Osteoblast (primary cell): ENCODE measurements around the gene SFTPA2. TPM values are rescaled to one million over a fixed set of nuclear protein-coding genes. Genes with fewer than 3 reads are reported as not detected.
"Not testable (repeated sequence)": the region's sequence is repeated elsewhere in the genome, so short reads cannot be mapped to it uniquely, and the experiment has no call there.

Experiments
- DNase-seq: peaks from one replicate; pipeline ENCODE4 v3.0.0; 2011; ENCODE audit warnings: low spot score, mixed read lengths; ENCODE audit not compliant: insufficient read length; ENCODE audit errors: missing footprints
- H2AFZ ChIP-seq: 2 replicates; pipeline ENCODE4 v1.6.0; 2011; ENCODE audit warnings: mild to moderate bottlenecking, low read length
- H3K27ac ChIP-seq: 2 replicates; pipeline ENCODE4 v1.5.1; 2011; ENCODE audit warnings: mild to moderate bottlenecking, low read depth, low read length, moderate library complexity
- H3K27me3 ChIP-seq: 2 replicates; pipeline ENCODE4 v1.6.0; 2012; ENCODE audit warnings: mild to moderate bottlenecking, control low read depth, inconsistent platforms, low read length, moderate library complexity; ENCODE audit not compliant: insufficient read depth
- H3K36me3 ChIP-seq: 2 replicates; pipeline ENCODE4 v1.5.1; 2011; ENCODE audit warnings: mild to moderate bottlenecking, low read length, control low read depth, moderate library complexity; ENCODE audit not compliant: insufficient read depth
- H3K4me1 ChIP-seq: 2 replicates; pipeline ENCODE4 v1.5.1; 2011; ENCODE audit warnings: mild to moderate bottlenecking, low read length, control low read depth, moderate library complexity; ENCODE audit not compliant: insufficient read depth
- H3K4me2 ChIP-seq: 2 replicates; pipeline ENCODE4 v1.6.0; 2011; ENCODE audit warnings: mild to moderate bottlenecking, low read length; ENCODE audit not compliant: insufficient read depth
- H3K4me3 ChIP-seq: fragments of 200-600 bp; sonication (generic); 3 replicates; pipeline ENCODE4 v1.5.1; 2012; ENCODE audit warnings: mild to moderate bottlenecking, low read length, inconsistent platforms; ENCODE audit not compliant: insufficient read depth
- H3K79me2 ChIP-seq: 2 replicates; pipeline ENCODE4 v1.6.0; 2012; ENCODE audit warnings: mild to moderate bottlenecking, low read length, control low read depth, inconsistent platforms; ENCODE audit not compliant: insufficient read depth
- H3K9me3 ChIP-seq: 2 replicates; pipeline ENCODE4 v1.5.1; 2011; ENCODE audit warnings: low read depth, low read length, control low read depth
- H4K20me1 ChIP-seq: 2 replicates; pipeline ENCODE4 v1.6.0; 2012; ENCODE audit warnings: mild to moderate bottlenecking, low read length, control low read depth; ENCODE audit not compliant: insufficient read depth
- CTCF ChIP-seq: IDR thresholded peaks from 2 replicates; pipeline ENCODE4 v1.5.1; 2011; ENCODE audit warnings: mild to moderate bottlenecking, low read depth, low read length, moderate library complexity; ENCODE audit errors: extremely low read depth
- total RNA-seq: library from RNA; depleted of rRNA; stranded (reverse); fragments of >200 nt; gene quantifications from 2 replicates; pipeline ENCODE4 v1.2.3, GENCODE V29; 2012

SFTPA2 gene
- total RNA-seq, 1 donor, result not detected

- H3K27ac ChIP-seq, result no peak overlapping the region
- no peaks in the 10 kb centered on the region for H3K36me3 ChIP-seq
- H3K79me2 ChIP-seq, result no peaks in the 10 kb centered on the region
- H3K4me1 ChIP-seq, result no peaks in the 10 kb centered on the region
- DNase-seq, result no peak
- H3K27me3 ChIP-seq, result peaks cover 11% of the 10 kb centered on the region
- no peaks in the 10 kb centered on the region for H4K20me1 ChIP-seq
- H2AFZ ChIP-seq, result no peak overlapping the region
- no peak overlapping the region for H3K4me3 ChIP-seq
- TF ChIP-seq CTCF, result no peak
- H3K4me2 ChIP-seq, result no peak overlapping the region
- H3K9me3 ChIP-seq, result no peaks in the 10 kb centered on the region
These were observed 17.6 kb downstream of the SFTPA2 start for GRCh38 chr10:79542626-79543025.

GRCh38 chr10:79540930-79541329, 19.3 kb downstream of the SFTPA2 start:
- not testable (repeated sequence) for H3K79me2 ChIP-seq, H3K27me3 ChIP-seq, DNase-seq, H3K4me3 ChIP-seq, H2AFZ ChIP-seq, H3K4me1 ChIP-seq, H3K9me3 ChIP-seq, H3K36me3 ChIP-seq, H3K4me2 ChIP-seq, H3K27ac ChIP-seq, H4K20me1 ChIP-seq

- H3K27ac ChIP-seq, H3K27me3 ChIP-seq, H3K4me2 ChIP-seq, DNase-seq, H4K20me1 ChIP-seq, H3K4me1 ChIP-seq, H3K9me3 ChIP-seq, H3K36me3 ChIP-seq, H3K79me2 ChIP-seq, H3K4me3 ChIP-seq, H2AFZ ChIP-seq: not testable (repeated sequence)
These were observed 21.9 kb downstream of the SFTPA2 start for GRCh38 chr10:79538311-79538710.

- DNase-seq, H3K9me3 ChIP-seq, H3K36me3 ChIP-seq, H3K79me2 ChIP-seq, H3K4me3 ChIP-seq, H3K27ac ChIP-seq, H2AFZ ChIP-seq, H3K4me1 ChIP-seq, H3K27me3 ChIP-seq, H4K20me1 ChIP-seq, H3K4me2 ChIP-seq: not testable (repeated sequence)
These were observed 26.4 kb downstream of the SFTPA2 start for GRCh38 chr10:79533903-79534175.

GRCh38 chr10:79533142-79533902, 26.9 kb downstream of the SFTPA2 start:
- H3K4me1 ChIP-seq, H4K20me1 ChIP-seq, H3K27me3 ChIP-seq, H3K4me2 ChIP-seq, H3K9me3 ChIP-seq, H3K79me2 ChIP-seq, DNase-seq, H3K27ac ChIP-seq, H3K4me3 ChIP-seq, H3K36me3 ChIP-seq: not testable (repeated sequence)
- H2AFZ ChIP-seq, result peak overlapping the region; percentile 81

- not testable (repeated sequence) for H3K36me3 ChIP-seq, H3K4me1 ChIP-seq, H3K4me2 ChIP-seq, H3K9me3 ChIP-seq, H3K27me3 ChIP-seq, H3K79me2 ChIP-seq, H2AFZ ChIP-seq, H3K4me3 ChIP-seq, H3K27ac ChIP-seq, DNase-seq, H4K20me1 ChIP-seq
These were observed 31.9 kb downstream of the SFTPA2 start for GRCh38 chr10:79528261-79528660.

GRCh38 chr10:79525049-79525710, 35.0 kb downstream of the SFTPA2 start:
- not testable (repeated sequence) for H3K4me1 ChIP-seq, H3K4me2 ChIP-seq, H4K20me1 ChIP-seq, H3K27me3 ChIP-seq, H2AFZ ChIP-seq, H3K27ac ChIP-seq, H3K9me3 ChIP-seq, H3K36me3 ChIP-seq, DNase-seq, H3K4me3 ChIP-seq, H3K79me2 ChIP-seq

- not testable (repeated sequence) for H4K20me1 ChIP-seq, DNase-seq, H3K4me2 ChIP-seq, H3K27ac ChIP-seq, H3K9me3 ChIP-seq, H2AFZ ChIP-seq, H3K4me1 ChIP-seq, H3K27me3 ChIP-seq, H3K36me3 ChIP-seq, H3K4me3 ChIP-seq, H3K79me2 ChIP-seq
These were observed 36.9 kb downstream of the SFTPA2 start for GRCh38 chr10:79523157-79523853.
